Left forelimb (tissue), 1 donor: ENCODE results near the gene CCDC8.
"Not testable (repeated sequence)": the region's sequence is repeated elsewhere in the genome, so short reads cannot be mapped to it uniquely, and the experiment has no call there.

ENCODE experiments used
- DNase-seq: peaks from one replicate; pipeline ENCODE4 v3.0.0-alpha.2; 2018; ENCODE audit warnings: low spot score

CCDC8 gene

GRCh38 chr19:46404753-46405468 is 8.5 kb downstream of the CCDC8 start:
- peak; percentile 83 for DNase-seq

GRCh38 chr19:46404055-46404752 is 9.2 kb downstream of the CCDC8 start:
- no peak for DNase-seq

- no peak for DNase-seq
These were observed 10.6 kb downstream of the CCDC8 start for GRCh38 chr19:46402725-46403124.

GRCh38 chr19:46397801-46398479 is 15.4 kb downstream of the CCDC8 start:
- DNase-seq, result not testable (repeated sequence)

- no peak for DNase-seq
These were observed 19.0 kb downstream of the CCDC8 start for GRCh38 chr19:46394402-46394797.

GRCh38 chr19:46393456-46394401 is 19.6 kb downstream of the CCDC8 start:
- peak; percentile 63 for DNase-seq

- no peak for DNase-seq
These were observed 20.5 kb downstream of the CCDC8 start for GRCh38 chr19:46392837-46393236.

- DNase-seq, result peak; percentile 67
These were observed 21.0 kb downstream of the CCDC8 start for GRCh38 chr19:46392252-46392801.

- DNase-seq, result no peak
These were observed 21.8 kb downstream of the CCDC8 start for GRCh38 chr19:46391296-46392251.

GRCh38 chr19:46390866-46391265 is 22.5 kb downstream of the CCDC8 start:
- DNase-seq, result no peak

GRCh38 chr19:46390121-46390858 is 23.1 kb downstream of the CCDC8 start:
- DNase-seq, result no peak

- no peak for DNase-seq
These were observed 24.9 kb downstream of the CCDC8 start for GRCh38 chr19:46388311-46389095.

GRCh38 chr19:46387713-46388130 is 25.6 kb downstream of the CCDC8 start:
- DNase-seq, result no peak

GRCh38 chr19:46386996-46387712 is 26.2 kb downstream of the CCDC8 start:
- DNase-seq, result no peak

- DNase-seq, result peak; percentile 40
These were observed 27.2 kb downstream of the CCDC8 start for GRCh38 chr19:46386151-46386550.

GRCh38 chr19:46385636-46386035 is 27.7 kb downstream of the CCDC8 start:
- DNase-seq, result peak; percentile 5

- peak; percentile 23 for DNase-seq
These were observed 29.0 kb downstream of the CCDC8 start for GRCh38 chr19:46384396-46384795.

- peak; percentile 41 for DNase-seq
These were observed 29.5 kb downstream of the CCDC8 start for GRCh38 chr19:46383846-46384245.
